AG04450 (cell line): ENCODE data around the gene KCNQ5. TPM values are rescaled to one million over a fixed set of nuclear protein-coding genes. Genes with fewer than 3 reads are reported as not detected.

Experiments
- CTCF ChIA-PET: fragments of 300-600, 350-600 bp; formaldehyde crosslinking; extraction: SDS; loops from one replicate; lab custom pipeline; 2022; ENCODE audit warnings: antibody characterized with exemption, inconsistent platforms; lab: Charles Lee
- POLR2A ChIA-PET: fragments of 350-600 bp; formaldehyde crosslinking; extraction: SDS; loops from one replicate; lab custom pipeline; 2021; ENCODE audit warnings: antibody characterized with exemption, inconsistent platforms; lab: Yijun Ruan, JAX
- DNase-seq: peaks from one replicate; pipeline ENCODE4 v3.0.0-alpha.2; 2011; ENCODE audit warnings: low read depth, low spot score
- H3K27ac ChIP-seq: one replicate; pipeline ENCODE4 v1.5.1; 2012; ENCODE audit warnings: low read depth, low read length, control low read depth
- H3K27me3 ChIP-seq: one replicate; pipeline ENCODE4 v1.6.0; 2012; ENCODE audit warnings: low read length; ENCODE audit not compliant: control insufficient read depth, insufficient read depth
- H3K4me3 ChIP-seq: 2 replicates; pipeline ENCODE4 v1.5.1; 2011; ENCODE audit warnings: mild to moderate bottlenecking, low read depth, low read length, control low read depth
- H3K9me3 ChIP-seq: 2 replicates; pipeline ENCODE4 v1.5.1; 2012; ENCODE audit warnings: low read length; ENCODE audit not compliant: control insufficient read depth, insufficient read depth
- CTCF ChIP-seq: IDR thresholded peaks from 2 replicates; pipeline ENCODE4 v1.5.1; 2011; ENCODE audit warnings: low read depth, low read length, control low read depth, inconsistent platforms
- polyA plus RNA-seq: library from polyadenylated mRNA; depleted of rRNA; stranded (reverse); fragments of >200 nt; gene quantifications from 2 replicates; pipeline ENCODE4 v1.2.3, GENCODE V29; 2011

KCNQ5 gene
- polyA plus RNA-seq, 1 experiment = 0.52 TPM

DNA sequence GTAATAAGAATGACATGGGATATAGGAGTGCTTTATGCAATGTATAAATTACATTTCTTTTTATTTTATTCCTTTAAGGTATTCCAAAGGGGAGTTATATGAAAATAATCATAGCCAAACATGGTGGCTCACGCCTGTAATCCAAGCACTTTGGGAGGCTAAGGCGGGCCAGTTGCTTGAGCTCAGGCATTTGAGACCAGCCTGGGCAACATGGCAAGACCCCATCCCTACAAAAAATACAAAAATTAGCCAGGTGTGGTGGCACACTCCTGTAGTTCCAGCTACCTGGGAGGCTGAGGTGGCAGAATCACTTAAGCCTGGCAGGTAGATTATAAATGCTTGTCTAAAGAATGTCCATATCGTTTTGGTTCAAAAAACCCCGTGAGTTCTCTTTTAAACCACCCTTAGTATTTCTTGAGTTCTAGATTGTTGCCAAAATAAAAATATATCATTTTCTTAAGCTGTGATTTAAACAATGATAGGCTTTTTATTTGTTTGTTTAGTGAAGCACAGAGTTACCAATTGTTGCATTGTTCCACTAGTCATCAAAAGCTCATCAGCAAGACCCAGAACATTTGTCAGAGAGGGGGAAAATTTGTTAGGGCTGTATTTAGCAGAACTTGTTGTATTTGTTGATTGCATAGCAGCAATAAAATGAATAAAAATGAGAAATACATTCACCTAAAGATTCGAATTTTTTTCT lies 457.2 kb downstream of the KCNQ5 start:
- ChIA-PET POLR2A (no interaction called here), CTCF (interaction anchor here (1.2 kb wide), 1 partner anchor 50 kb away, joined by 3 read pairs; no protein-coding TSS in a partner anchor)
- no peaks in the 10 kb centered on the region for H3K27me3 ChIP-seq
- no peaks in the 10 kb centered on the region for H3K9me3 ChIP-seq
- H3K4me3 ChIP-seq = no peak overlapping the region
- DNase-seq = no peak
- H3K27ac ChIP-seq = no peak overlapping the region
- TF ChIP-seq CTCF = no peak

GRCh38 chr6:73079611-73079955 lies 457.7 kb downstream of the KCNQ5 start:
- POLR2A ChIA-PET = no interaction called here

DNA sequence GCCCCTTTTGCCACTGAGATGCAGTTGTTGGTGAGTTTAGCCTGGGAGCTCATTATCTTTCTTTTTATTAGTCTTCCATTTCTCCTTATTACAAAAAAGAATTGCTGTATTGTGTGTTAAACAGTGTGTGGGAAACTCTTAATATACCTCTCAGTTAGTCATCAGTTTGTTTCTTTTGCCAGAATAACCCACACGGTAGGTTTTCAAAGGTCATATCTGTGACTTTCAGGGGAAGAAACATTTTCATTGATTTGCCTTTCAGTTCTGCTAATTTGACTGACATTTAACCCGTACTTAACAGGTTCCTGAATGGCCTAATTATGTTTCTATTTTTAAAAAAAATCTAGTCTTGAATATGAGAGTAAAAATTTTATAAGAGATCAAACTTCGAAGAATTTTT lies 458.1 kb downstream of the KCNQ5 start:
- Histone ChIP-seq H3K4me3 (no peak overlapping the region), H3K27me3 (no peaks in the 10 kb centered on the region), H3K27ac (no peak overlapping the region), H3K9me3 (no peaks in the 10 kb centered on the region)
- TF ChIP-seq CTCF = no peak
- no peak for DNase-seq
- POLR2A ChIA-PET = no interaction called here
- CTCF ChIA-PET = no interaction called here

More at GRCh38 chr6:73079611-73079955, 457.7 kb downstream of the KCNQ5 start:
- no peak for TF ChIP-seq CTCF
- no peaks in the 10 kb centered on the region for H3K9me3 ChIP-seq
- H3K4me3 ChIP-seq = no peak overlapping the region
- CTCF ChIA-PET = interaction anchor here (1.2 kb wide), 1 partner anchor 50 kb away, joined by 3 read pairs; no protein-coding TSS in a partner anchor
- DNase-seq = peak; percentile 27
- H3K27me3 ChIP-seq = no peaks in the 10 kb centered on the region
- H3K27ac ChIP-seq = no peak overlapping the region

DNA sequence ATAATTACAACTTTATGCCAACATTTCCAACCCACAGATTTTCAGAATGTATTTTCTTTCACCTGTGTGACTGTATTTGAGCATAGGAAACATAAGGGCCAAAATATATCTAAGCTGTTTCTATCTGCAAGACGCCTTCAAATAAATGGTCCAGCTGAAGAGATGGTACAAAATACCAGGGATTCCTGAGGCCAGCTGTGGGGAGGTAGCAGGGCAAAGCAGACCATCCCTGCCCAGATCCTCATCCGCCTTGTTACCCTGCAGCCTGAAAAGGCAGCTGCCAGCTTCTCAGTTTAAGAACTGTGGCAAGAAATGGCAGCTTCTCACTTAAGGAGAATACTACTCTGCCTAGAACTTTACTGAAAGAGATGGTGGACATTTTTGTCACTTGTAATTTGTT lies 460.1 kb downstream of the KCNQ5 start:
- no peak for TF ChIP-seq CTCF
- no peak overlapping the region for H3K27ac ChIP-seq
- no peaks in the 10 kb centered on the region for H3K27me3 ChIP-seq
- no peak overlapping the region for H3K4me3 ChIP-seq
- ChIA-PET POLR2A (no interaction called here), CTCF (interaction anchor here (0.7 kb wide), 1 partner anchor 55 kb away, joined by 5 read pairs; no protein-coding TSS in a partner anchor)
- DNase-seq = no peak
- H3K9me3 ChIP-seq = no peaks in the 10 kb centered on the region

- ChIA-PET CTCF (no interaction called here), POLR2A (no interaction called here)
- Histone ChIP-seq H3K9me3 (no peaks in the 10 kb centered on the region), H3K4me3 (no peak overlapping the region), H3K27me3 (no peaks in the 10 kb centered on the region), H3K27ac (no peak overlapping the region)
- TF ChIP-seq CTCF = no peak
- DNase-seq = no peak
These were observed 462.0 kb downstream of the KCNQ5 start for GRCh38 chr6:73083886-73084285.
